ACC112 (cell line): Measurements from ENCODE around the gene MLH3.
A peak's percentile ranks its signal among the peaks of the same experiment; 100 is the strongest.
"Not testable (repeated sequence)": the region's sequence is repeated elsewhere in the genome, so short reads cannot be mapped to it uniquely, and the experiment has no call there.

ENCODE experiments used
- H2AFZ ChIP-seq: fragments of 200-600 bp; sonication (generic); one replicate; pipeline ENCODE4 v1.6.0; 2017; ENCODE audit warnings: antibody characterized with exemption, low read length; ENCODE audit not compliant: unreplicated experiment
- H3K27ac ChIP-seq: fragments of 200-600 bp; sonication (generic); 2 replicates; pipeline ENCODE4 v1.5.1; 2014; ENCODE audit warnings: low read depth, mild to moderate bottlenecking, antibody characterized with exemption, low read length, moderate library complexity
- H3K27me3 ChIP-seq: fragments of 200-600 bp; sonication (generic); 2 replicates; pipeline ENCODE4 v1.6.1; 2014; ENCODE audit warnings: mild to moderate bottlenecking, antibody characterized with exemption, low read length, moderate library complexity, mixed read lengths; ENCODE audit not compliant: insufficient read depth
- H3K36me3 ChIP-seq: fragments of 200-600 bp; sonication (generic); 2 replicates; pipeline ENCODE4 v1.6.1; 2016; ENCODE audit warnings: mild to moderate bottlenecking, antibody characterized with exemption, low read length, moderate library complexity, mixed read lengths; ENCODE audit not compliant: insufficient read depth
- H3K4me1 ChIP-seq: fragments of 200-600 bp; sonication (generic); one replicate; pipeline ENCODE4 v1.6.1; 2016; ENCODE audit warnings: low read length, mixed read lengths; ENCODE audit not compliant: insufficient read depth, unreplicated experiment, control insufficient read depth
- H3K4me3 ChIP-seq: fragments of 200-600 bp; sonication (generic); 2 replicates; pipeline ENCODE4 v1.5.1; 2014; ENCODE audit warnings: mild to moderate bottlenecking, low read depth, low read length
- H3K79me2 ChIP-seq: fragments of 200-600 bp; sonication (generic); one replicate; pipeline ENCODE4 v1.6.0; 2016; ENCODE audit warnings: low read length; ENCODE audit not compliant: control insufficient read depth, unreplicated experiment, insufficient read depth

MLH3 gene

DNA sequence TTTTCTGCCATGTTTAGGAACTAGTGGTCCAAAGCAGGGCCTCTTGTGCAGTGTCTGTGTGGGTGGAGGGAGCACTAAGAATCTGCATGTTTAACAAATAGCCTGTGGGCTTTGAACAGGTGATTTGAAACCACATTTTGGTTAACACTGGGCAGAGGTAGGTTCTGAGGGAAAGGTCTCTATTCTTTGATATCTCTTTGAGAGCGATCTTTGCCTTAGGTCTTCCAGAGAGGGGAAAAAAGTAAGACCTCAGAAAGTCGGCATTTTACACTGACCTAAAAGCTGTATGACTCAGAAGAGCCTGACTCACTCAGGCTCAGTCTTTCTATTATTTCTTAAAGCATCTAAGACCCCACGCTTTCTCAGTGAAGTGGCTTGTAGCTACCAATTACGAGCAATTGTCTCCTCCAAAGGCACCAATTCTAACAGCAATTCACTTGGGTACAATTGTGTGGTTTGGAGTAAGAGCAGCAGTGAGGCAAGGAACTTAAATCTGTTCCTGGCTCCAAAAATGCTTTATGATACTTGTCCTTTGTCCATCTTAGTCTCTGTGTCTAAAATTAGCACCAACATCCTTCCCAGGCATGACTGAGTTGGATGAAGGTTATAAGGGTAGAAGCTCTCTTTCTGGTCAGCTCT, 39.8 kb downstream of the MLH3 start:
- Histone ChIP-seq H3K36me3 (peaks cover 39% of the 10 kb centered on the region), H3K4me3 (peak overlapping the region; percentile 6; the same call in 1 of the 2 replicates), H3K27ac (peak overlapping the region; percentile 64)

DNA sequence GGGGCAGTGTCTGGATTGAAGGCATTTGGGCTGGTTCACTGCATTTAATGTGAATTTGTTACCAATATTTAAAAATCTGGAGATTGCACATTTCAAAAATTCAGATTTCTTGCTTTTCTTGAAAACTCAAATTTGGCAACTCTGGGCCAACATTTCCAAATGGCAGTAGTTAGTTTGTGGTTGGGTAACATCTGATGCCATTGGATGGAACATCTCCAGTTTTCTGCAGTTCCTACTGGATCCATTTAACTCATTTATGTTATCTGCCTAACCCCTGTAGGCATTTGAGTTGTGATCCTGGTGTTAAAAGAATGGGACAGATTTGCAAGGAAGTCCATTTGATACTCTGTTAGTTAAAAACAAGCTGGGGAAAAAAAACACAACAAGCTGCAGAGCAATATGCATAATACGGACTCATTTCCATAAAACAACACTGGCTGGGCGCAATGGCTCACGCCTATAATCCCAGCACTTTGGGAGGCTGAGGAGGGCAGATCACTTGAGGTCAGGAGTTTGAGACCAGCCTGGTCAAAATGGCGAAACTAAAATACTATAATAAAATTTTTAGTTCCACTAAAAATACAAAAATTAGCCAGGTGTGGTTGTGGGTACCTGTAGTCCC, 40.7 kb downstream of the MLH3 start:
- H3K79me2 ChIP-seq, result no peaks in the 10 kb centered on the region
- H3K27ac ChIP-seq, result no peak overlapping the region
- no peak overlapping the region for H3K4me3 ChIP-seq
- peaks cover 47% of the 10 kb centered on the region for H3K36me3 ChIP-seq
- H2AFZ ChIP-seq, result no peak overlapping the region
- H3K4me1 ChIP-seq, result peaks cover 20% of the 10 kb centered on the region
- H3K27me3 ChIP-seq, result no peaks in the 10 kb centered on the region

More for the DNA sequence above, 39.8 kb downstream of the MLH3 start:
- peaks cover 20% of the 10 kb centered on the region for H3K4me1 ChIP-seq
- no peaks in the 10 kb centered on the region for H3K79me2 ChIP-seq
- no peak overlapping the region for H2AFZ ChIP-seq
- no peaks in the 10 kb centered on the region for H3K27me3 ChIP-seq

DNA sequence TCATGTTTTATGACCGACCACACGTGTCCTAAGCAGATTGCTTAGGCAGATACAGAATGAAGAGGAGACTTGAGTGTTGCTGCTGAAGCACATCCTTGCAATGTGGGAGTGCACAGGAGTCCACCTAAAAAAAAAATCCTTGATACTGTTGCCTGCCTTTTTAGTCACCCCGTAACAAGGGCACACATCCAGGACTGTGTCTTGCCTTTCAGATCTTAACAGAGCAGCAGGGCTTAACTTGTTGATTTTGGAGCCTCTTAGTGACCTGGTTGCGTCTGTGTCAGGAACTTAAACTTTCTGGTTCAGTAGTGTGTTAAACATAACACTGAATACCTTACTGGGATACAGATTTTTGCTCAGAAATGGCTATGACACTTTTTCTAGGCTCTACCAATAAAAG, 42.1 kb downstream of the MLH3 start:
- Histone ChIP-seq H3K4me1 (peaks cover 27% of the 10 kb centered on the region), H3K4me3 (no peak overlapping the region), H3K27ac (no peak overlapping the region), H3K27me3 (no peaks in the 10 kb centered on the region), H3K79me2 (peaks cover 10% of the 10 kb centered on the region), H3K36me3 (peaks cover 42% of the 10 kb centered on the region), H2AFZ (no peak overlapping the region)

DNA sequence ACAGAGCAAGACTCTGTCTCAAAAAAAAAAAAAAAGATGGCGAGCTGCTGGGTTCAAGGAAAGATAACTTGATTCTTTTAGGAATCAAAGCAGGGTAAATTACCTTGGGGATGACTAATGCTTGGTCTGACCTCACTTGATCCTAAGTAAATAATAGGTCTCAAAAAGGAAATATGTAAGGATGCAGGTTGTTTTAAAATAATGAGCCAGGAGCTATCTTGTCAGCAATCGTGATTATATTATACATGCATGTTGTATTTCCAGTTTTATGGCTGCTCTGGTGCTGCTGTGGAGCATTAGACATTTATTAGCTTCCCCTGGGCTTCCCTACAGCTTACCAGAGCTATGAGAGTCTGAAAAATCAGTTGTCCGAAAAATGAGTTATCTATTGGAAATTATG, 45.9 kb downstream of the MLH3 start:
- Histone ChIP-seq H3K79me2 (peaks cover 24% of the 10 kb centered on the region), H2AFZ (no peak overlapping the region), H3K4me3 (no peak overlapping the region), H3K27ac (no peak overlapping the region), H3K4me1 (peaks cover 14% of the 10 kb centered on the region), H3K36me3 (peaks cover 37% of the 10 kb centered on the region), H3K27me3 (no peaks in the 10 kb centered on the region)

DNA sequence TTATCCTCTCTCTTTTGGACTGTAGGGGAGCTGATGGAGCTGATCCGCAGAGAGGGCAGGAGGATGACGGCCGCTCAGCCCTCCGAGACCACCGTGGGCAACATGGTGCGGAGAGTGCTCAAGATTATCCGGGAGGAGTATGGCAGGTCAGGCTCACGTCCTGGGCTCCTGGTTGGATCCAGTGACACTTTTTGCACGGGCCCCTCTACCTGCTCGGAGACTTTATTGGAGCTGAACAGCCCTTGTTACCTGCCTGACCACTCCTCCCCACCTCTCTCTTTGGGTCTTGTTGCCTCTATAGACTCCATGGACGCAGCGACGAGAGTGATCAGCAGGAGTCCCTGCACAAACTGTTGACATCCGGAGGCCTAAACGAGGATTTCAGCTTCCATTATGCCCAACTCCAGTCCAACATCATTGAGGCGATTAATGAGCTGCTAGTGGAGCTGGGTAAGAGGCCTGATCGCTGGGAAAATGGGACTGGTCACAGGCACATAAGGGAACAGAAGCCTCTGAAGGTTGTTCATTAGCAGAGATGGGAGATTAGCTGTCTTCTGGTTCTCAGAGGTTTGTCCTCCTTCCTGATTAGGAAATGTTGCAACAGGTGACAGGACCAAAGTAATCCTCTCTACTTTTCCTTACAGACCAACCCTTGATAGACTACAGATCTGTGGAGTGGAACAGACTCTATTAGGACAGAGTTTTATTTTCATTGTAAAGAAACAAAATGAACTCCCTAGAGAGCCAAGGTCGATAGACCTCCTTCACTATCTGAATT, 47.8 kb downstream of the MLH3 start:
- Histone ChIP-seq H3K4me3 (peak overlapping the region; percentile 97), H3K4me1 (peaks cover 14% of the 10 kb centered on the region), H3K27me3 (no peaks in the 10 kb centered on the region), H3K27ac (peak overlapping the region; percentile 10; the same call in 1 of the 2 replicates), H2AFZ (peak overlapping the region; percentile 85), H3K79me2 (peaks cover 24% of the 10 kb centered on the region), H3K36me3 (peaks cover 28% of the 10 kb centered on the region)

DNA sequence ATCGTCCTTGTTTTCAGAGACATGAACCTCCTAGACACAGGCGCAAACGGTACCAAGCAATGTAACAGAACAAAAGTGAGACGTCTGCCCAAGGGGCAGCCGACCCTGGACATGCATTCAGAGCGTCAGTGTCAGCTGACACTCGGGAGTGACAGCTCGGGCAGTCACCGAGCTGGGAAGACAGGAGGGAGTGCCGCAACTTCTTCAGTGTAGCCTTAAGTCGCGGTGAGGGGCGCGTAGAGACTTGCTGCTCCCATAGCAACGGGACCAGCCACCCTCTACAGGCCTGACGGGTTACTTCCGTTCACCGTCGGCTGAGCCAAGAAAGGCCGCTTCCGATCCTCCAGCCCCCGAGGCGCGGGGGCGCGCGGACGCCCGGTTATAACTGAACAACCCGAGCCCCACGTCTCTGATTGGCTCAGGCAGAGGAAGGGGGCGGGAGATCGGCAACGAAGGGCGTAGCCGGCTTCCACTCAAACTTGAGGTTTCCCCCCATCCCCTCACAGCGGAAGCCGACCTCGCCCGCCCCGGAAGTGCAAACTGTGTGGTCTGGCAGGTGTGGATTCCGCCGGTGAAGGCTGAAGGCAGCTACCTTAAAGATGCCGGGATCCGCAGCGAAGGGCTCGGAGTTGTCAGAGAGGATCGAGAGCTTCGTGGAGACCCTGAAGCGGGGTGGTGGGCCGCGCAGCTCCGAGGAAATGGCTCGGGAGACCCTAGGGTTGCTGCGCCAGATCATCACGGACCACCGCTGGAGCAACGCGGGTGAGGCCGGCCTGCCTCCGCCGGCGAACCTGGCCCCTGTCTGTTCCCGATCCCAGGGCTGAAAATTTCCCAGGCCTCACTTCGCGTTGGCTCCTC, 48.6 kb downstream of the MLH3 start, which contains the start of gene EIF2B2:
EIF2B2 (plus strand) TSS at position 530 of the 858 bp plus-strand sequence; CDS start at position 600, 70 bp downstream.
- Histone ChIP-seq H2AFZ (peak within 1 kb of the TSS; percentile 89), H3K79me2 (peaks cover 24% of the 10 kb centered on the region), H3K4me1 (peaks cover 14% of the 10 kb centered on the region), H3K4me3 (peak within 1 kb of the TSS; percentile 97), H3K36me3 (peaks cover 20% of the 10 kb centered on the region), H3K27me3 (no peaks in the 10 kb centered on the region), H3K27ac (peak within 1 kb of the TSS; percentile 45)

DNA sequence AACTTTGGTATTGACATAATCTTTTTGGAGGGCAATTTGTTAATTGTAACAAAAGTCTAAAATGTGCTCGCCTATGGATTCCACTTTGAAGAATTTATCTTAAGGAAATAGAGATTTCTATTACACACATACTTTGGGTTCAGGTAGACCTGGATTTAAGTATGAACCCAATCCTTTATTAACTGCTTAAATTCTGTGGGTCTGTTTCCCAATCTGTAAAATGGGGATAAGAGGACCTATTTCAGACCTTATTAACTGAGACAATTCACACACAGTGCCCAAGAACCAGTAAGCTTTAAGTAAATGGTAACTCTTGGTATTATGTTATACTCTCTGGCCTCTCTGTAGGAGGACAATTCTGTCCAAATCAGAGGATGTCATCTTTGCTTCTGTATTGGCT, 49.4 kb downstream of the MLH3 start:
- peak overlapping the region; percentile 45 for H3K27ac ChIP-seq
- peaks cover 14% of the 10 kb centered on the region for H3K4me1 ChIP-seq
- H3K27me3 ChIP-seq, result no peaks in the 10 kb centered on the region
- H2AFZ ChIP-seq, result peak overlapping the region; percentile 89
- peaks cover 24% of the 10 kb centered on the region for H3K79me2 ChIP-seq
- peak overlapping the region; percentile 97 for H3K4me3 ChIP-seq
- H3K36me3 ChIP-seq, result peaks cover 13% of the 10 kb centered on the region

DNA sequence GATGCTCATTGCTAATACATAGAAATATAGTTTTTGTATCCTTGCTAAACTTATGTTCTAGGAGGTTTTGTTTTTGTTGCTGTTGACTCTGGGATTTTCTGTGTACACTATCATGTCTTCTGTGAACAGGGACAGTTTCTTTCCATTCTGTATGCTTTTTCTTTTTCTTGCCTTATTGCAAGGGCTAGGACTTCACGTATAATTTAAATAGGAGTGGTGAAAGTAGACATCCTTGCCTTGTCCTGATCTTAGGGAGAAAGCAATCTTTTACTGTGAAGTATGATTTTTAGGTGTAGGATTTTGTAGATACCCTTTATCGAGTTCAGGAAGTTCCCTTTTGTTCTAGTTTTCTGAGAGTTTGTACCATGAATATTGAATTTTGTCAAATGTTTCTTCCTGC, 50.0 kb downstream of the MLH3 start:
- no peak overlapping the region for H3K27ac ChIP-seq
- H3K4me3 ChIP-seq, result no peak overlapping the region
- H3K4me1 ChIP-seq, result peaks cover 14% of the 10 kb centered on the region
- H3K79me2 ChIP-seq, result peaks cover 24% of the 10 kb centered on the region
- H3K36me3 ChIP-seq, result peaks cover 6% of the 10 kb centered on the region
- no peaks in the 10 kb centered on the region for H3K27me3 ChIP-seq
- H2AFZ ChIP-seq, result no peak overlapping the region

DNA sequence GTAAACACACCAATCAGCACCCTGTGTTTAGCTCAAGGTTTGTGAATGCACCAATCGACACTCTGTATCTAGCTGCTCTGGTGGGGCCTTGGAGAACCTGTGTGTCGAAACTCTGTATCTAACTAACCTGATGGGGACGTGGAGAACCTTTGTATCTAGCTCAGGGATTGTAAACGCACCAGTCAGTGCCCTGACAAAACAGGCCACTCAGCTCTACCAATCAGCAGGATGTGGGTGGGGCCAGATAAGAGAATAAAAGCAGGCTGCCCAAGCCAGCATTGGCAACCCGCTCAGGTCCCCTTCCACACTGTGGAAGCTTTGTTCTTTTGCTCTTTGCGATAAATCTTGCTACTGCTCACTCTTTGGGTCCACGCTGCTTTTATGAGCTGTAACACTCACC, 55.5 kb downstream of the MLH3 start:
- H3K36me3 ChIP-seq, H3K79me2 ChIP-seq, H2AFZ ChIP-seq, H3K4me1 ChIP-seq, H3K4me3 ChIP-seq, H3K27ac ChIP-seq, H3K27me3 ChIP-seq: not testable (repeated sequence)

DNA sequence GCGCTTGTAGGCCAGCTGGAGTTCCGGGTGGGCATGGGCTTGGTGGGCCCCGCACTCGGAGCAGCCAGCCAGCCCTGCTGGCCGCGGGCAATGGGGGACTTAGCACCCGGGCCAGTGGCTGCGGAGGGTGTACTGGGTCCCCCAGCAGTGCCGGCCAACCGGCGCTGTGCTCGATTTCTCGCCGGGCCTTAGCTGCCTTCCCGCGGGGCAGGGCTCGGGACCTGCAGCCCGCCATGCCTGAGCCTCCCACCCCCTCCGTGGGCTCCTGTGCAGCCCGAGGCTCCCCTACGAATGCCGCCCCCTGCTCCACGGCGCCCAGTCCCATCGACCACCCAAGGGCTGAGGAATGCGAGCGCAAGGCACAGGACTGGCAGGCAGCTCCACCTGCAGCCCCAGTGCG, 57.1 kb downstream of the MLH3 start:
- H3K4me3 ChIP-seq, H3K27ac ChIP-seq, H2AFZ ChIP-seq, H3K4me1 ChIP-seq, H3K36me3 ChIP-seq, H3K27me3 ChIP-seq, H3K79me2 ChIP-seq: not testable (repeated sequence)
